Fibroblast of lung (primary cell): Measurements from ENCODE around the gene FAM234B.

Source experiments
- CTCF ChIP-seq, 2 donors: IDR thresholded peaks in 1 of 2; conservative IDR thresholded peaks in 1 of 2; 1 replicate in 1 of 2; 2 replicates in 1 of 2; pipeline ENCODE4 v1.5.1; 2011 to 2012; ENCODE audit warnings: low read length in 2 of 2, control low read depth in 1 of 2, inconsistent platforms in 1 of 2, low read depth in 1 of 2, mild to moderate bottlenecking in 1 of 2
- EZH2 ChIP-seq: IDR thresholded peaks from 2 replicates; pipeline ENCODE4 v1.5.1; 2012; ENCODE audit warnings: low read length, control low read depth, mild to moderate bottlenecking; ENCODE audit errors: missing control alignments

DNA sequence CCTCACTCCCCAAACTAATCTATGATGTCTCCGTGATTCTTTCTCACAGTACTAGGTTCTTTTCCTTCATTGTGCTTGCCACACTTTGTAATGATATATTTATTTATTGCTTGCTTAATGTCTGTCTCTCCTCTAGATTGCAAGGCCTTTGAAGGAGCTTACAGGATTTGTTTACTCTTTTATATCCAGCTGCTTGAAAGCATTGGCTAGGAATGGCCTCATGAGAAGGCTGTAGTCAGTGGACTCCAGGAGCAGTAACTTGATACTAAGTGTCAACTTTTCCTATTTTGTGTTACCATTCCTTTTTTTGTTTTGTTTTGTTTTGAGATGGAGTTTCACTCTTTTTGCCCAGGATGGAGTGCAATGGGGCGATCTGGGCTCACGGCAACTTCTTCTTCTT, 7.3 kb upstream of the FAM234B start:
- TF ChIP-seq CTCF (conservative IDR thresholded peaks at IDR 0.05 in 1 of 2, IDR thresholded peaks at IDR 0.05 in 1 of 2; ENCODE audit: low read depth in 1 of 2, low read length in 2 of 2) (no peak), EZH2 (no peak)
